Measurements from ENCODE around the gene TIMM17A. TPM values are rescaled to one million over a fixed set of nuclear protein-coding genes. Genes with fewer than 3 reads are reported as not detected.

The TIMM17A gene
- total RNA-seq, 4 donors from 2014 or later, result 18.7 to 34.9 (median 29.7) TPM

- Histone ChIP-seq H3K4me1 (no peaks in the 10 kb centered on the region), H3K9me3 (no peaks in the 10 kb centered on the region), H3K36me3 (no peaks in the 10 kb centered on the region), H3K27ac (no peak overlapping the region), H3K27me3 (no peaks in the 10 kb centered on the region), H3K4me3 (no peak overlapping the region)
- DNase-seq, result no peak
- intact Hi-C loops (cut with DNase I; ENCODE audit: low total_unique reads), result no loop called here
- no peak for TF ChIP-seq CTCF (IDR thresholded peaks at IDR 0.05)
- TF ChIP-seq POLR2A (IDR thresholded peaks at IDR 0.05), result no peak
Observed at GRCh38 chr1:202014060-202014459, 58.8 kb downstream of the TIMM17A start.

- Histone ChIP-seq H3K9me3 (no peaks in the 10 kb centered on the region), H3K4me3 (no peak overlapping the region), H3K4me1 (no peaks in the 10 kb centered on the region), H3K27ac (no peak overlapping the region), H3K27me3 (no peaks in the 10 kb centered on the region), H3K36me3 (no peaks in the 10 kb centered on the region)
- no peak for DNase-seq
- intact Hi-C loops (cut with DNase I; ENCODE audit: low total_unique reads), result loop anchor here (5.0 kb wide), 1 partner anchor 107 kb away; the partner anchor contains the start of gene GPR37L1
- TF ChIP-seq POLR2A (IDR thresholded peaks at IDR 0.05) (no peak), CTCF (IDR thresholded peaks at IDR 0.05) (no peak)
Observed at GRCh38 chr1:202014915-202015661, 59.8 kb downstream of the TIMM17A start.

- Histone ChIP-seq H3K9me3 (no peaks in the 10 kb centered on the region), H3K4me1 (no peaks in the 10 kb centered on the region), H3K27me3 (no peaks in the 10 kb centered on the region), H3K27ac (no peak overlapping the region), H3K36me3 (no peaks in the 10 kb centered on the region), H3K4me3 (no peak overlapping the region)
- no peak for DNase-seq
- intact Hi-C loops (cut with DNase I; ENCODE audit: low total_unique reads), result loop anchor here (5.0 kb wide), 1 partner anchor 107 kb away; the partner anchor contains the start of gene GPR37L1
- no peak for TF ChIP-seq CTCF (IDR thresholded peaks at IDR 0.05)
- no peak for TF ChIP-seq POLR2A (IDR thresholded peaks at IDR 0.05)
Observed at GRCh38 chr1:202015662-202015937, 60.3 kb downstream of the TIMM17A start.

DNA sequence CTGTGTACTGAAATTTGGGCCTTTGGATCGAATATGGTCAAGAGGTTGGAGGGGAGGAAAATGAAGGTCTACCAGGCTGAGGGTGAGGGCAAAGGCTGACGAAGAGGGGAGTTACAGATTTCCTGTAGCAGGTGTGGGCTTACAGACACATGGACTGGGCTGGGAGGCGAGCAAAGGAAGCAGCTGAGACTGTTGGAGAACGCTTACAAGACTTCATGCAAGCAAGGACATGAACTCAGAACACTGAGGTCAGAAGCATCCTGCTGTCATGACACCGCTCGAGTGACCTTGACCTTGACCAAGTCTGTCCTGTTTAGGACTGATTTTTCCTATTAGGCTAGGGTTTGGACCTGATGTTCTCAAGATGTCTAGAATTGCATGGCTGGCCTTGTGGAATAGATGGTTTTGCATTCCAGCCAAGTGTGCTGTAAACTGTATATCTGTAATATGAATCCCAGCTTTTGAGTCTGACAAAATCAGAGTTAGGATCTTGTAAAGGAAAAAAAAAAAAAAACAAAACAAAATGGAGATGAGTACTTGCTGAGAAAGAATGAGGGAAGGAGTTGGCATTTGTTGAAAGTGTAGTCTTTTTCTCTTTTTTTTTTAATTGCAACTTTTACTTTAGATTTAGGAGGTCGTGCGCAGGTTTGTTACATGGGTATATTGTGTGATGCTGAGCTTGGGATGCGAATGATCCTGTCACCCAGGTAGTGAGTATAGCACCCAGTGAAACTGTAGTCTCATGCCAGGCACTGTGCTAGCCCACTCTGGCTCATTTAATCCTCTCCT is 60.9 kb downstream of the TIMM17A start:
- Histone ChIP-seq H3K36me3 (no peaks in the 10 kb centered on the region), H3K27ac (no peak overlapping the region), H3K4me1 (no peaks in the 10 kb centered on the region), H3K9me3 (no peaks in the 10 kb centered on the region), H3K27me3 (no peaks in the 10 kb centered on the region), H3K4me3 (no peak overlapping the region)
- intact Hi-C loops (cut with DNase I; ENCODE audit: low total_unique reads), result loop anchor here (5.0 kb wide), 1 partner anchor 106 kb away; the partner anchor contains the start of gene GPR37L1
- no peak for DNase-seq
- TF ChIP-seq POLR2A (IDR thresholded peaks at IDR 0.05) (no peak), CTCF (IDR thresholded peaks at IDR 0.05) (no peak)
